HG02885 (cell line): ENCODE measurements around the gene DPEP3.
"Not testable (repeated sequence)": the region's sequence is repeated elsewhere in the genome, so short reads cannot be mapped to it uniquely, and the experiment has no call there.

Source experiments
- ATAC-seq: cut with Tn5 transposase; IDR thresholded peaks from one replicate; pipeline ENCODE4 v1.9.1; 2021; ENCODE audit warnings: mild to moderate bottlenecking; ENCODE audit not compliant: unreplicated experiment, poor library complexity

The DPEP3 gene, protein sequence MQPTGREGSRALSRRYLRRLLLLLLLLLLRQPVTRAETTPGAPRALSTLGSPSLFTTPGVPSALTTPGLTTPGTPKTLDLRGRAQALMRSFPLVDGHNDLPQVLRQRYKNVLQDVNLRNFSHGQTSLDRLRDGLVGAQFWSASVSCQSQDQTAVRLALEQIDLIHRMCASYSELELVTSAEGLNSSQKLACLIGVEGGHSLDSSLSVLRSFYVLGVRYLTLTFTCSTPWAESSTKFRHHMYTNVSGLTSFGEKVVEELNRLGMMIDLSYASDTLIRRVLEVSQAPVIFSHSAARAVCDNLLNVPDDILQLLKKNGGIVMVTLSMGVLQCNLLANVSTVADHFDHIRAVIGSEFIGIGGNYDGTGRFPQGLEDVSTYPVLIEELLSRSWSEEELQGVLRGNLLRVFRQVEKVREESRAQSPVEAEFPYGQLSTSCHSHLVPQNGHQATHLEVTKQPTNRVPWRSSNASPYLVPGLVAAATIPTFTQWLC

DNA sequence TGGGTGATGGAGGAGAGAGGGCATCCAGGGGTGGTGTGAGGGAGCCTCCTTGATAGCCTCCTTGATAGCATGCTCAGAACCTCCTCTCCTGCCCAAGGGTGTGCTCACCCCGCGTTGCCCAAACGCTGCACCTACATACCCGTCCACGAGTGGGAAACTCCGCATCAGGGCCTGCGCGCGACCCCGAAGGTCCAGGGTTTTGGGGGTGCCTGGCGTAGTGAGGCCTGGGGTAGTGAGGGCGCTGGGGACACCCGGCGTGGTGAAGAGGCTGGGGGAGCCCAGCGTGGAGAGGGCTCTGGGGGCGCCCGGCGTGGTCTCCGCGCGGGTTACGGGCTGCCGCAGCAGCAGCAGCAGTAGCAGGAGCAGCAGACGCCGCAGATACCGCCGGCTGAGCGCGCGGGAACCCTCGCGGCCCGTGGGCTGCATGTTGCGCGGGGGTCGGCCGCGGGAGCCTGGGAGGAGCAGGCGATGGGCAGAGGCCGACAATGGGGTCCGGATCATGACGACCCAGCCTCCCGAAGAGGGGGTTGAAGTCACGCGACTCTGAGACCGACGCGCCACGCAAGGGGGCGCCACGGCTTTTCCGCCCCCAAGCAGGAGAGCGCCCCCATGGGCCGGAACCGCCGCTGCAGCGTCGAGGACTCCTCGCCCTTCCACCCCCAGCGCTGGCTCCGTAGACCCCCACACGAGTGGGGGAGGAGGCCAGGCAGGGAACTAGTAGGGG is at the start of gene DPEP3:
TSS of gene DPEP3 (minus strand) at position 545 of the 724 bp plus-strand sequence. CDS start at position 426, 119 bp downstream.
- ATAC-seq = no peak

GRCh38 chr16:68028996-68029395 is 48.7 kb upstream of the DPEP3 start:
- no peak for ATAC-seq

DNA sequence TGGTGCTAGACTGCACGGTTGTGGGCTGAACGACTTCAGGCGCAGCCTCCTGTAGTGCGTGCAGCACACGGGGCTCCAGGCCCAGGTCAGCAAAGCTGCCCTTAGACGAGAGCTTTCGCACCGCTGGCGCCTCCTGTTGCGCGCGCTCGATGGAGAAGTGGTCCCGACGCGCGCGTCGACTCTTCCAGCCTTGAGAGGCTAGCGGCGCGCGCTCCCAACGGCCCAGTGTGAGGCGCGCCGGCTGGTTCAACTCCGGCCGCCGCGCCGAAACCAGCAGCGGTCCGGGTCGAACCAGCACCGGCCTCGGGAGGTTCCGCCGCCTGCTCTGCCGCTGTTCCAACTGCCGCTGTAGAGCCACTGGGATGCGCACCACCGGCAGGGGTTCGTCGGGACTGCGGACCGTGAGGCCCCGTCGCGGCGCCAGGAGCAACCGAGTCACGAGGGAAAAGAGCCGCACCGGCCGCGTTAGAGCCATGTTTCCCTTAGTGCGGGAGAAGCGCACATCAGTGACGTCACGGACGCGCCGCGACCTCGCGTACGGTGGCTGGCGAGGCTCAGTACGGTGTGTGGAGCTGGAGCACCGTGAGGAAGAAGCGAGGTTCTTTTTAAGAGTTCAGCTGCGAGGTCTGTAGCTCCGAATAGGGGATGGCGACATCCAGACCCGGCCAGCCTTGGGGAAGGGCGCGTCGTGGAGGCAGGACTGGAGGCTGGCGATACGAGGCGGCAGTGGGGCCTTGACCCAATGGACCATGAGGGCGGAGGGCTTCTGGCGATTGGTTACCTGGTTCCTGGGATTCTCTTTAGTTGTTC is 42.6 kb upstream of the DPEP3 start, which contains the start of the genes DDX28 and DUS2:
TSS of gene DDX28 (minus strand) at position 505 of the 810 bp plus-strand sequence. CDS start at position 475, 30 bp downstream.
TSS of gene DUS2 (plus strand) at position 557 of the 810 bp plus-strand sequence. CDS start 14,740 bp downstream, outside the sequence.
- ATAC-seq = peak; percentile 85

DNA sequence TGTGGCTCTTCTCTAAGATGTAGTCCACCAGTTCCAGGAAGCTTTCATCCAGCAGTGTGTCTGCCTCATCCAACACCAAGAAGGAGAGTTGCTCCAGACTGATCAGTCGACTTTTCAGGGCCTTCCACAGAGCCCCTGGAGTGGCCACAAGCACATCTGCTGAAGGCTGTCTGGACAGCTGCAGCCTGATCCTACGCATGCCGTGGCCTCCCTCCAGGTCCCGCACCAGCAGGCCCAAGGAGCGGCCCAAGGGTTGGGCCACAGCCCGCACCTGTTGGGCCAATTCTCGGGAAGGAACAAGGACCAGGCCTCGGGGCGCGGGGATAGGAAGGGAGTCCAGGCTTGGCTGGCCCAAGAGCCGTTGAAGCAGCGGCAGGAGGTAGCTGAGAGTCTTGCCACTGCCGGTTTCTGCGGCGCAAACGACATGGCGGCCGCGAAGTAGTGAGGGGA is 42.0 kb upstream of the DPEP3 start:
- ATAC-seq = peak; percentile 14

DNA sequence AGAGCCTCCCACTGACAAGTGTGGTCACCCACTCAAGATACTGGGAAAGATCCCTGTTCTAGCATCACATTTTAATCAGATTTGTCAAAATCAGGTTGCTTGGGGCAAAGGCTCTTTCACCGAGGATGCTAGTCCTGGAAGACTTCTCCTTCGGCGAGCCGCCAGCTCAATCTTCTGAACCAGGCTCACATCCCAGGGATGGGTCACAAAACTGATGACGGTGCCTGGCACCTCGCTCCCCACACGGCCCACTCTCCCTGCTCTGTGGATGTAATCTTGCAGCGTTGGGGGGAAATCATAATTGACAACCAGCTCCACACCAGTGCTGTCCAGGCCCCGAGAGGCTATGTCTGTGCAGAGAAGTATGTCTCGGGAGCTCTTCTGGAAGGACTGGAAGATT is 41.2 kb upstream of the DPEP3 start:
- no peak for ATAC-seq

- ATAC-seq = no peak
Measured at GRCh38 chr16:68019167-68019680, 38.9 kb upstream of the DPEP3 start.

DNA sequence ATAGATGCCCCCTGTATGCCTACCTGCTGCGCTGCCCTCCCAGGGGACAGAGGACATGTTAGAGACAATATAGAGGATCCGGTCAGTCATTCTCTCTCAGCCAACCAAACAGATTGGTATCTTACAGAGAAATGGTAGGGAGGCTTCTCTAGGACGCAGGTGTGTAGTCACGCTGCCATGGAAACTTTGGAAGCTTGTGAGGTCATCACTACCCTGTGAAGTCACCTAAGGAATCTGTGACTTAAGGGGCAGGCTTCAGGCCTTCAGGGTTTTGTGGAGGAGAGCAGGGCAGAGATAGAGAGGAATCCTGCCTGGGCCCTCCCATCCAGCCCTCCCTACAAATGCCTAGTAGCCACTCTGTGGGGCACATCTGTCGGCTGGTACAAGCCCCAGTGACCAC is 35.4 kb upstream of the DPEP3 start, which contains the start of gene DPEP2NB:
TSS of gene DPEP2NB (minus strand) at position 231 of the 400 bp plus-strand sequence. CDS start at position 90, 141 bp downstream.
- no peak for ATAC-seq

GRCh38 chr16:68013440-68013839 is 33.1 kb upstream of the DPEP3 start:
- no peak for ATAC-seq

DNA sequence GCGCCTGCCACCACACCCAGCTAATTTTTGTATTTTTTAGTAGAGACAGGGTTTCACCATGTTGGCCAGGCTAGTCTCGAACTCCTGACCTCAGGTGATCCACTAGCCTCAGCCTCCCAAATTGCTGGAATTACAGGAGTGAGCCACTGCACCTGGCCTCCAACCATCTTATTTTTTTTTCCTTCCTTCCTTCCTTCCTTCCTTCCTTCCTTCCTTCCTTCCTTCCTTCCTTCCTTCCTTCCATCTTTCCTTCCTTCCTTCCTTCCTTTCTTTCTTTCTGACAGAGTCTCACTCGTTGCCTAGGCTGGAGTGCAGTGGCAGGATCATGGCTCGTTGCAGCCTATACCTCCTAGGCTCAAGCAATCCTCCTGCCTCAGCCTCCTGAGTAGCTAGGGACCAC is 29.6 kb upstream of the DPEP3 start:
- not testable (repeated sequence) for ATAC-seq

- ATAC-seq = no peak
Measured at GRCh38 chr16:68009157-68009735, 28.9 kb upstream of the DPEP3 start.

DNA sequence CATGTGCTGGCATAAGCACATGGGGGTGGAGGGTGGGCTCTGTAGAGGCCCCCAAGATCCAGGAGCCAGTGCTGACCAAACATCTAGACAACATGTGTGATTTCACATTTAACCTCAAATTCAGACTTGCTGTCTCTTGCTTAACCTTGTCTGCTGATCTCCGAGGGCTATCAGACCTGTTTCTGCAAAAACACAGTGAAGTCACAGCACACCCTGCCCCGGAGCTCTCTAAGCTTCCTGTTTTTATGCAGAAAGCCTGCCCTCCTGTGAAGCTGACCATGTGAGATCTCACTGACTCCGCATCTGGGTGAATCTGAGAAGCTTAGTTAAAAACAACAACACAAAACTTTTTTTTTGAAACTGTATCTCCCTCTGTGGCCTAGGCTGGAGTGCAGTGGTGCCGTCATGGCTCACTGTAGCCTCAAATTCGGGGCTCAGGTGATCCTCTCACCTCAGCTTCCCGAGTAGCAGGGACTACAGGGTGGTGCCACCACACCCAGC is 25.5 kb upstream of the DPEP3 start:
- ATAC-seq = no peak

GRCh38 chr16:68005211-68005610 is 24.9 kb upstream of the DPEP3 start:
- no peak for ATAC-seq

GRCh38 chr16:68003031-68003430 is 22.7 kb upstream of the DPEP3 start:
- ATAC-seq = no peak

- no peak for ATAC-seq
Measured at GRCh38 chr16:68000450-68000849, 20.2 kb upstream of the DPEP3 start.

- ATAC-seq = no peak
Measured at GRCh38 chr16:67999985-68000384, 19.7 kb upstream of the DPEP3 start.

GRCh38 chr16:67998779-67999688 is 18.7 kb upstream of the DPEP3 start, which contains the start of gene DPEP2:
TSS of gene DPEP2 (minus strand) at chr16:67999484. CDS start at chr16:67993212, 6,272 bp downstream.
- not testable (repeated sequence) for ATAC-seq

DNA sequence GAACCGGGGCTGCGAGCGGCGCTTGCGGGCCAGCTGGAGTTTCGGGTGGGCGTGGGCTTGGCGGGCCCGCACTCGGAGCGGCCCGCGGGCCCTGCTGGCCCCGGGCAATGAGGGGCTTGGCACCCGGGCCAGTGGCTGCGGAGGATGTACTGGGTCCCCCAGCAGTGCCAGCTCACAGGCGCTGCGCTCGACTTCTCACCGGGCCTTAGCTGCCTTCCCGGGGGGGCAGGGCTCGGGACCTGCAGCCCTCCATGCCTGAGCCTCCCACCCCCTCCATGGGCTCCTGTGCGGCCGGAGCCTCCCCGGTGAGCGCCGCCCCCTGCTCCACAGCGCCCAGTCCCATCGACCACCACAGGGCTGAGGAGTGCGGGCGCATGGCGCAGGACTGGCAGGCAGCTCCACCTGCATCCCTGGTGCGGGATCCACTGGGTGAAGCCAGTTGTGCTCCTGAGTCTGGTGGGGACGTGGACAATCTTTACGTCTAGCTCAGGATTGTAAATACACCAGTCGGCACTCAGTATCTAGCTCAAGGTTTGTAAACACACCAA is 18.0 kb upstream of the DPEP3 start:
- ATAC-seq = not testable (repeated sequence)

- no peak for ATAC-seq
Measured at GRCh38 chr16:67996666-67997065, 16.4 kb upstream of the DPEP3 start.
